NT2/D1 (cell line): Measurements from ENCODE around the gene PRDM15.

Source experiments
- SUZ12 ChIP-seq: IDR thresholded peaks from 2 replicates; pipeline ENCODE4 v1.6.1; 2011; ENCODE audit not compliant: insufficient read length, insufficient read depth; ENCODE audit errors: extremely low read depth
- YY1 ChIP-seq: IDR thresholded peaks from 2 replicates; pipeline ENCODE4 v1.6.1; 2011; ENCODE audit not compliant: insufficient read length, insufficient read depth
- ZNF274 ChIP-seq: IDR thresholded peaks from 2 replicates; pipeline ENCODE4 v1.6.1; 2011; ENCODE audit warnings: mild to moderate bottlenecking, low read depth, low read length

DNA sequence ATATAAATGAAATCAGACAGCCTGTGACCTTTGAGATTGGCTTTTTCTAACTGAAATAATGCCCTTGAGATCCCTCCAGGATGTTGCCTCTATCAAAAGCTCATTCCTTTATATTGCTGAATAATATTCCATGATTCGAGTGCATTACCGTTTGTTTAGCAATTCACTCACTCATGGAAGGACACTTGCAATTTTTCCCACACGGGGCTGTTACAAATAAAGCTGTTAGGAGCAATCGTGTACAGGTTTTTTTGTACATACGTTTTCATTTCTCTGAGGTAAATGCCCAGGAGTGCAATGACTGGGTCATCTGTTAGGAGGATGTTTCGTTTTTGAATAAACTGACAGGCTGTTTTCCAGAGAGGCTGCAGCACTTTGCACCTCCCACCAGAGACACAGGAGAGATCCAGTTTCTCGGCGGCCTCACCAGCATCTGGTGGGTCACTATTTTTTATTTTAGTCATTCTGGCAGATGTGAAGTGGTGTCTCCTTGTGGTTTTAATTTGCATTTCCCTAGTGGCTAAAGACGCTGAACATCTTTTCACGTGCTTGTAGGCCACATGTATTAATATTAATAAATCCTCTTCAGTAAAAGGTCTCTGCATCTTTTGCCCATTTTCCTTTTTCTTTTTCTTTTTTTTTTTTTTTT, 11.0 kb downstream of the PRDM15 start:
- TF ChIP-seq ZNF274 (no peak), YY1 (no peak), SUZ12 (no peak)
